HG03135 (cell line): ENCODE results near the gene ATP13A5.

Source experiments
- ATAC-seq: cut with Tn5 transposase; IDR thresholded peaks from one replicate; pipeline ENCODE4 v1.9.1; 2021; ENCODE audit warnings: mild to moderate bottlenecking, moderate library complexity; ENCODE audit not compliant: unreplicated experiment

Gene ATP13A5

GRCh38 chr3:193270451-193270850, 108.1 kb downstream of the ATP13A5 start:
- ATAC-seq, result no peak

GRCh38 chr3:193269343-193270028, 109.1 kb downstream of the ATP13A5 start:
- no peak for ATAC-seq

- ATAC-seq, result no peak
These were observed 115.8 kb downstream of the ATP13A5 start for GRCh38 chr3:193262707-193263106.

GRCh38 chr3:193261970-193262369, 116.6 kb downstream of the ATP13A5 start:
- no peak for ATAC-seq

GRCh38 chr3:193253986-193254660, 124.4 kb downstream of the ATP13A5 start:
- ATAC-seq, result no peak

- no peak for ATAC-seq
These were observed 128.1 kb downstream of the ATP13A5 start for GRCh38 chr3:193250492-193250891.

GRCh38 chr3:193248848-193249468, 129.6 kb downstream of the ATP13A5 start:
- ATAC-seq, result no peak

GRCh38 chr3:193243571-193243970, 135.0 kb downstream of the ATP13A5 start:
- ATAC-seq, result no peak

- ATAC-seq, result no peak
These were observed 136.8 kb downstream of the ATP13A5 start for GRCh38 chr3:193241716-193242115.

- peak; percentile 74 for ATAC-seq
These were observed 137.5 kb downstream of the ATP13A5 start, which contains the start of gene PLAAT1 for GRCh38 chr3:193240850-193241706. Gene PLAAT1 (plus strand): TSS chr3:193241222. CDS start chr3:193255651, 14,429 bp downstream.

GRCh38 chr3:193240436-193240849, 138.1 kb downstream of the ATP13A5 start:
- ATAC-seq, result no peak

- ATAC-seq, result no peak
These were observed 141.5 kb downstream of the ATP13A5 start for GRCh38 chr3:193237030-193237429.

- no peak for ATAC-seq
These were observed 142.0 kb downstream of the ATP13A5 start for GRCh38 chr3:193236599-193236998.

GRCh38 chr3:193231201-193231600, 147.4 kb downstream of the ATP13A5 start:
- ATAC-seq, result no peak

GRCh38 chr3:193230610-193231009, 147.9 kb downstream of the ATP13A5 start:
- ATAC-seq, result no peak

- no peak for ATAC-seq
These were observed 148.6 kb downstream of the ATP13A5 start for GRCh38 chr3:193229851-193230420.

GRCh38 chr3:193228206-193228605, 150.3 kb downstream of the ATP13A5 start:
- ATAC-seq, result no peak

- ATAC-seq, result no peak
These were observed 153.0 kb downstream of the ATP13A5 start for GRCh38 chr3:193225302-193226125.
